Nucleus accumbens (tissue), 56 donors: ENCODE measurements around the gene TBX6.
A peak's percentile ranks its signal among the peaks of the same experiment; 100 is the strongest.
"Not testable (repeated sequence)": the region's sequence is repeated elsewhere in the genome, so short reads cannot be mapped to it uniquely, and the experiment has no call there.

Experiments
- DNase-seq, 56 donors: peaks; one replicate each; lab custom pipeline; 2025; lab: John Stamatoyannopoulos, UW

Gene TBX6

DNA sequence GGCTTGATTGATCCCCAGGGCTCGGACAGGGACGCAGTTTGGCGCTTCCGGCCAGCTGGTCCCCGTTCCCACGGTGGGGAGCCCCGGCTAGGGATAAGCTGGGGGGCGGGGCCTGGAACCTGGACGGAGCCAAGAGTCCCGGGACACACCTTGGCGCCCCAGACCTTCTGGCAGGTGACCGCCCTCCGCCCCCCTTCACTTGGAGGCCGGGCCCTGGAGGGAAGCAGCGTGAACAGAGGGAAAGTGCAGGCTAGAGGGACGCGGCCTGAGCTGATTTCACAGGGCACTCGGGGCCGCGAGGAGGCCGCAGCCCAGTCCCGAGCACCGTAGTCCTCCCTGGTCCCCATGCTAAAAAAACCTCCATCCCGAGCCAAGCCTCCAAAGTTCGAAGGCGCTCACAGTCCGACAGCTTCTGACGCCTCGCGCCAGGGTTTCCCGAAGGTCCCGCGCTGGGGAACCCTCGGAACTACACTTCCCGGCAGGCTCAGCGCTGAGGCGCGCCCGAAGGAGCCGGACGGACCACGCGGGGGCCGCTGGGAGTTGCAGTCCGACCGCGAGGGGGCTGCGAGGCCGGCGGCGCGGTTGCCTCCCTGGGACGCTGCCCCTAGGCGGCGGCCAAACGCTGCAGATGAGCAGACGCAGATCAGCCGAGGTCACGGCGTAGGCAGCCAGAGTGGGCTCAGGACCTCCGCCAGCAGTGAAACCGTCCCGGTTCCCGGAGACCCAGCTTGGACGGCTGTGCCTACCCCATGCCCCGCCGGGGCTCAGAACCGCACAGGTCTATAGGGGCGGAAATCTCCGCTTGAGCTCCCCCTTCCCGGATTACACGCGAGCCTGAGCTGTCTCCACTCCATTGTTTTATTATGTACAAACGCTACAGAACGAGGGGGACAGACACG, at the start of gene TBX6:
Gene TBX6, minus strand, starts transcription at position 451 of the 899 bp plus-strand sequence. CDS start 731 bp downstream, outside the sequence.
- DNase-seq: peak in 55 of 56 donors; percentile 51 to 98 (median 86)

DNA sequence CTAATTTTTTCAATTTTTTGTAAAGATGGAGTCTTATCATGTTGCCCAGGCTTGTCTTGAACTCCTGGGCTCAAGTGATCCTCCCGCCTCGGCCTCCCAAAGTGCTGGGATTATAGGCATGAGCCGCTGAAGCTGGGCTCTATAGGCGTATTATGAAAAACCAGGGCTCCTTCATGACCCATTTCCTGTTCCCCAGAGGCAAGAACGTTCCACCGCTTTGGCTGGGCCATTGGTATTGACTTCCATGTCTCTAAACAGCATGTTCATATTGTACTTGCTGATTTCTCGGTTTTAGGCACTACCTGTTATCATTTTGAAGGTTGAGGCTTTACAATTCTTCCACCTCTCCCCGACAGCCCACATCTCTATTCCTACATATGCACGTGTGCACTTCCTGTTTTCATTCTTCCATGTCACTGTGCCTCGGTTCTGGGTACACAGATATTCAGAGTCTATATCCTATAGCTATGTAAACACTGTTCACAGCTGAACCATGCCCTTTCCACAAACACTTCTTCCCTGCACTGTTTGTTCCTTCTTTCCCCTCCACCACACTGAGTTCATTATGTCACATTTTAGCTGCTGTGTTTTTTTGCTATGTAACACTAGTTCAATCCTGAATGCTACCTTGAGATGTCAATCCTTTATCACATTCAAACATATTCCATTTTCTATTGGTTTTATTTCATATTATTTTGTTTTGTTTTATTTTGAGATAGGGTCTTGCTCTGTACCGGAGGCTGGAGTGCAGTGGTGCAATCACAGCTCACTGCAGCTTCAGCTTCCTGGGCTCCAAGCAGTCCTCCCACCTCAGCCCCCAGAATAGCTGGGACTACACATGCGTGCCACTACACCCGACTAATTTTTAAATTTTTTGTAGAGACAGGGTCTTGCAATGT, 48.1 kb upstream of the TBX6 start:
- no peak for DNase-seq

- peak in 3 of 56 donors; percentile 6 to 15 (median 13) for DNase-seq
These were observed 46.2 kb upstream of the TBX6 start for GRCh38 chr16:30137897-30138296.

DNA sequence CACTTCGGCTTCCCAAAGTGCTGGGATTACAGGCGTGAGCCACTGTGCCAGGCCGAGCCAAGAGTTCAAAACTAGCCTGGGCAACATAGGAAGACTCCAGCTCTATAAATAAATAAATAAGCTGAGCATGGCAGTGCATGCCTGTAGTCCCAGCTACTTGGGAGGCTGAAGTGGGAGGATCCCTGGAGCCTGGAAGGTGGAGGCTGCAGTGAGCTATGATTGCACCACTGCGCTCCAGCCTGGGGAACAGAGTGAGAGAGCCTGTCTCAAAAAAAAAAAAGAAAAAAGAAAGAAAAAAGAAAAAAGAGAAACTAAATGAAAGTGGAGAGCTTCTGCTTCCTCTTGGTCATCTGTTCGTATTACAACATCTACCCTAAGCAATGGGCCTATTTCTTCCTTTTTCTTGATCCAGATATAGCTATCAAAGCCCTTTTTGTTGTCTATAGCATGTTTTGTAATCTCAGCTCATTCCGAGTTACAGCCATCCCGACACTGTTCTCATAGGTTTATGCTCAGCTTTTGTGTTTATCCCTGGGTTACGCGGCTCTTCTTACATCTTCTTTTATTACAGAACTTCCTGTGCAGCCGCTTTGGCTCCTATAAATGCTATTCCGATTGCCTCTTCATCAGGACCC, 45.4 kb upstream of the TBX6 start:
- no peak for DNase-seq

DNA sequence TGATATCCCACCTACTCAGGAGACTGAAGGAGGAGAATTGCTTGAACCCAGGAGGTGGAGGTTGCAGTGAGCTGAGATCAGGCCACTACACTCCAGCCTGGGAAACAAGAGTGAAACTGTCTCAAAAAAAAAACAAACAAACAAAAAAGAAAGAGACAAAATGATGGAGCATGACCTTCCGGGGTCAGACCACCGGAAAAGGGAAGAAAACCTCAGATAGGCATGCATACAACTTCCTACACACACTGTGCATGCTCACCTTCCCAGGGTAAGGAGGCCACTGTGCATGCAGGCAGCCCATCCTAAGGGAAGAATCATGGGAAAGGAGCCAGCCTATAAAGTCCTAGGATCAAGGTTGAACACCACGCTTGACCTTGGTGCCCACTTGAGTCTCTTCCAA, 40.9 kb upstream of the TBX6 start:
- DNase-seq: no peak

DNA sequence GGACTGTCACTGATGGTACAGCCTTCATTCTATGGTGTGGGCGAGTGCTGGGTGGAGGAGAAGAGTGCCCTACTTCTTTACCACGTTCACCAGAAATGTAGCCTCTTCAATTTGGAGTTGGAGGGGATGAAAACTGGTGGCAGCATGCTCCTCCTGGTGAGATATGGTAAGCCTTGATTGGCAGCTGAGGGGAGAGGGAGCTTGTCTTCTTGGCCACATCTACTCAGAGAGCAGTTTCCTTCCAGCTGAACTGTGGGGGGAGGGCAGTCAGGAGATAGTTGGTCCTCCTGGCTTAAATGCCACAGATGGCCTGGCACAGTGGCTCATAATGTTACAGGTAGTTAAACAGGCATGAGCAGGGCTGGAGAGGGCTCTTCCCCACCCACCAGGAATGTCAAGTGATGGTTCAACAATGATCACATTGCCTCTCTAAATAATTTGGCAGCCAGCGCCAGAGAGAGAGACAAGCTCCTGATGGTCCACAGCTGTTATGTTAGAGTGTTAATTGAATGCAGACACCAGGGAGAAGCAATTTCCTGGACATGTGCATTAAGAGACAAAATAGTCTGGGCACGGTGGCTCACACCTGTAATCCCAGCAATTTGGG, 40.2 kb upstream of the TBX6 start:
- DNase-seq: no peak

DNA sequence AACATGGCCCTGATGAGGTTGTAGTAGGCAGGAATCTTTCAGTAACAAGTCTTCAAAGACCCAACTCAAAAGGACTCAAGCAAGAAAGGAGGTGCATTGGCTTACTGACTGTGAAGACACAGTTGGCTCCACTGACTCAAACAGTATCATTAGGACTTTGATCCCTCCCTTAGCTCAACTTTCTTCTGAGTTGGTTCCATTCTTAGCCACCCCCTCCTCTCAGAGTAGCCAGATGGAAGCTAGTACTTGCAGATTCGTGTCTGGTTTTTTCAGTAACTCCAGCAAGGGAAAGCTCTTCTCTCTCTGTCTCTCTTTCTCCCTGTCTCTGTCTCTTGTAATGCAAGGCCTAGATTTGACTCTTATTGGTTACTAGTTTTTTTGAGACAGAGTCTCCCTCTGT, 36.3 kb upstream of the TBX6 start:
- no peak for DNase-seq

DNA sequence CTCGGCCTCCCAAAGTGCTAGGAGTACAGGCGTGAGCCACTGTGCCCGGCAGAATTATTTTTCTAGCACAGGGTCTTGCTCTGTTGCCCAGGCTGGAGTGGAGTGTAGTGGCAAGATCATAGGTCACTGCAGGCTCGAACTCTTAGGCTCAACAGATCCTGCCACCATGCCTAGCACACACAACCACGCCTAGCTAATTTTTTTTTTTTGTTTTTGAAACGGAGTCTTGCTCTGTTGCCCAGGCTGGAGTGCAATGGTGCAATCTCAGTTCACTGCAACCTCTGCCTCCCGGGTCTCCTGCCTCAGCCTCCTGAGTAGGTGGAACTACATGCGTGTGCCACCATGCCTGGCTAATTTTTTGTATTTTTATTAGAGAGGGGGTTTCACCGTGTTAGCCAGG, 34.0 kb upstream of the TBX6 start:
- not testable (repeated sequence) for DNase-seq

GRCh38 chr16:30124985-30125379, 33.3 kb upstream of the TBX6 start:
- no peak for DNase-seq

DNA sequence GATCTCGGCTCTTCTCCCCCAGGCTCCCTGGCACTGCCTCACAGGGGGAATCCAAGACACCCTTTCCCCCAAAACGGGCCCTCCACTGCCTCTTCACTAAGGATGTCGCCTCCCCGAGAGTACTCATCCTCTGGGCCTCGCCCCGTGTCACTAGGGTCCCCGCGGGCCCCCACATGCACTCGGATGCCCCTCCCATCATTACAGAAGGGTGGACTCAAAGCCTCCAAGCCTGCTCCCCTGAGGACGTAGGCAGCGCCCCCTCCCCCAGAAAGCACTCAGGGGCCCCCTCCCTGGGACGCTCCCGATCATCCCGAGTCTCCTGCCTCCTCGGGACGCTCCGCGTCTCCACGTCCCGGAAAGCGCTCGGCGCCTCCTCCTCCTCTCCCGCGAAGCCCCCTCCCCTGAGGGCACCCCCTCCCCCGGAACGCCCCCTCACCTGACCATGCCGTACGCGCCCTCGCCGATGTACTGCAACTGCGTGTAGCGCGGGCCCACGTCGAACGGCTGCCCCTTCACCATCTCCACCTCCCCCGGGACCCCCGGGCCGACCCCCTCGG, 31.0 kb upstream of the TBX6 start:
- peak in 9 of 56 donors; percentile 29 to 68 (median 52) for DNase-seq

DNA sequence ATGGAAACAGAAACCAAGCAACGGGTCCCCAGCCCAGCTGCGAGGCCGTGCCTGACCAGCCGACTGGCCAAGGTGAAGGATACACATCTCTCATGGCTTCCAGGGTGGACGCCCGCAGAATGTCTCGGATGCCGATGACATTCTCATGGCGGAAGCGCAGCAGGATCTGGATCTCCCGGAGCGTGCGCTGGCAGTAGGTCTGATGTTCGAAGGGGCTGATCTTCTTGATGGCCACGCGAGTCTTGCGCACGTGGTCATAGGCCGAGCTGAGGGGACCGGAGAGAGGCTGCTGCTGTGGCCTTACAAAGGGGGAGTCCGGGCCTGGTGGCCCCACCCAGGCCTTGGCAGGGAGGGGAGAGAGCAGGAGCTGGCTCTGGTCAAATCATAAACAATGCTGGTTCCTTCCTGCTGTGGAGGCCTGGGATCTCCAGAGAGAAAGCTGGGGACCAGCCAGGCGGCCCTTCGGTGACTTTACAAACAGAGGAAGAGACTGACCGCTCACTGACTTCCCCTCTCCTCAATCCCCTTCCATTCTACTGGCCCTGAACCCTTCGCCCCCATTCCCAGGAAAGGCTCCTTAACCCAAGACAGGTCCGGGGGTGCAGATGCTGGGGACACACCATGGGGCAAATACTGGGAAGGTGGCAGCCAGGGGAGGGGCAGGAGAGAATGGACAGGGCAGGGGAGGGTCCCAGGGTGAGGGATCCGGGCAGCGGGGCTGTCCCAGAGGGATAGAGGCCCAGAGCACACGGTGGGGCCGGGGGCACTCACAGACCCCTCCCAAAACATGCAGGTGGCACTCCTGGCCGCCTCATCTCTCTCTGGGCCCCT, 30.2 kb upstream of the TBX6 start:
- DNase-seq: peak in 9 of 56 donors; percentile 7 to 38 (median 14)

- no peak for DNase-seq
These were observed 28.8 kb upstream of the TBX6 start for GRCh38 chr16:30120340-30121105.

DNA sequence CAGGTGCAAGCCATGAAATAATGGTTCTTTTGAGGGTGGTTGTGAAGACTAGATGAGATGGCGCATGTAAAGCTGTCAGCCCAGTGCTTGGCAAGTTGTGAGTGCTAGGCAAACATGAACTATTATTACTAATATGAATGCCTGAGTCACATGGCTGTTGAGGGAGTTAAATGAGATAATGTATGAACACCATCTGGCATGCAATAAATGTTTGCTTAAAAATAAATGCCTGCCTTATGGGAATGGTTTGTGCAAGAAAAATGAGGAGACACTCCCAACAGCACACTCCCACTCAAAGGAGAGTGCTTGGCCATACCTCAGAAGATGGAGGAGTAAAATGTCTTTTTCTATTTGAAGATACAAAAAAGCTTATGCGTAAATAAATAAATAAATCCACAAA, 27.7 kb upstream of the TBX6 start:
- no peak for DNase-seq

DNA sequence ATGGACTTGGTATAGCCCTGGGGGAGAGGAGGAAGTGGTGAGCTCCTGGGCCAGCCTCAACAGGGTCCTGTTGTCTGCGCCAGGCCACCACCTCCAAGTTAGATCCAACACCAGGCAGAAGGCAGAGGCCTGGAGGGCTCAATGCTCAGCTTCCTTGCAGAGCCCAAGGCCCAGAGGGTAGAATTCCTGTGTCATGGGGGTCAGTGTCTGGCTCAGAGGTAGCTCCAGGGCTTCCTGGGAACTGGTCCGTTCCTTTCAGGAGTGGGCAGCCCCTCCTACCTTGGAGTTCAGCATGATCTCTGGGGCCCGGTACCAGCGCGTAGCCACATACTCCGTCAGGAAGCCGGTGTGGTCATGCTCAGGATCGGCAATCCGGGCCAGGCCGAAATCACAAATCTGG, 26.0 kb upstream of the TBX6 start:
- no peak for DNase-seq

DNA sequence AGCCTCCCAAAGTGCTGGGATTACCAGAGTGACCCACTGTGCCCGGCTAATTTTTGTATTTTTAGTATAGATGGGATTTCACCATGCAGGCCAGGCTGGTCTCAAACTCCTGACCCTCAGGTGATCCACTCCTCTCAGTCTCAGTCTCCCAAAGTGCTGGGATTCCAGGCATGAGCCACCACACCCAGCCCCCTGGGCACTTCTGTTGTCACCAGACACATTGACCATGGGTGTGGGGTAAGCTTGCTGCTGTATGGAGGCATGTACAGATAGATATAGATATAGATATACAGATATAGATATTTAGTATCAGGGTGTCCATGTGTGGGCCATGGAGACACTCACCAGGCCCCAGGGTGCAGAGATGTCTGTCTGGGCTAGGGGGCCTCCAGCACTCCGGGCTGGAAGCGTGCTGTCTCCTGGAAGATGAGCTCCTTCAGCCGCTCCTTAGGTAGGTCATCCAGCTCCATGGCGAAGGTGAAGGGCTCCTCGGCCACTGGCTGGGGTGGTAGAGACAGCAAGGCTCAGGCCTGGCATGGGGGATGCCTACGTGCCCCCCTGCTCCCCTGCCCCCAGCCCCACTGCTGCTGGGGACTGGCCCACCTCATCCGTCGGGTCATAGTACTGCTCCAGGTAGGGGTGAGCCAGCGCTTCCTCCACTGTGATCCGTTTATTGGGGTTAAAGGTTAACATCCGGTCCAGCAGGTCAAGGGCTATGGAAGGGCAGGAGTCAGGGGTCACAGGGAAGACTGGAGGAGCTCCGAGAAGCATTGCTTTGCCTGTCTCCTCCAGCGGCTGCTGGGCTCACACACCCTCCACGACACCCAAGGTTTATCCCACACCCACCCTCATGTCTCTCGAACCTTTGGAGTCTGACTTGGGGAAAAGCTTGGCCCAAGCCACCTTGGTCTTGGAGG, 24.8 kb upstream of the TBX6 start:
- DNase-seq: no peak

- no peak for DNase-seq
These were observed 23.5 kb upstream of the TBX6 start for GRCh38 chr16:30115238-30115637.

DNA sequence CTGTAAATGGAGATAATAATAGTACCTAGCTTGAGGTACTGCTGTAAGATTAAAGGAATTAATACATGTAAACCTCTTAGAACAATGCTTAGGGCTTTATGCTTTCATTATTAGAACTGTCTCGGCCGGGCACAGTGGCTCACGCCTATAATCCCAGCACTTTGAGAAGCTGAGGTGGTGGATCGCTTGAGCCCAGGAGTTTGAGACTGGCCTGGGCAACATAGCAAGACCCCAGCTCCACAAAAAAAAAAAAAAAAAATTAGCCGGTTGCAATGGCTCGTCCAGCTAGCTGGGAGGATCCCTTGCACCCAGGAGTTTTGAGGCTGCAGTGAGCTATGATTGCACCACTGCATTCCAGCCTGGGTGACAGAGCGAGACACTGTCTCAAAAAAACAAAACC, 23.1 kb upstream of the TBX6 start:
- DNase-seq: not testable (repeated sequence)
